H1 (cell line): Measurements from ENCODE around the gene OTOP3. TPM values are rescaled to one million over a fixed set of nuclear protein-coding genes. Genes with fewer than 3 reads are reported as not detected.

Experiments used
- CTCF ChIA-PET: fragments of 300-600 bp; sonication (Branson Sonifier 250); formaldehyde crosslinking; loops from one replicate; lab custom pipeline; 2021; ENCODE audit not compliant: partially characterized antibody; lab: Charles Lee
- POLR2A ChIA-PET: fragments of 300-600 bp; sonication (Branson Sonifier 250); formaldehyde crosslinking; loops from one replicate; lab custom pipeline; 2021; ENCODE audit warnings: inconsistent platforms; ENCODE audit not compliant: partially characterized antibody; lab: Charles Lee
- DNase-seq, 2 experiments: peaks; one replicate each; pipeline versions ENCODE4 v3.0.0 to v3.0.0-alpha.2; 2010 to 2022; ENCODE audit warnings: low spot score in 2 of 2, low read depth in 1 of 2, mixed read lengths in 1 of 2
- FAIRE-seq: peaks from 2 replicates; lab custom pipeline; 2011; peaks lifted over from hg19 to GRCh38; lab: Jason Lieb, UNC
- H2AFZ ChIP-seq: 2 replicates; pipeline ENCODE4 v1.8.1; 2012; ENCODE audit warnings: low read length, inconsistent platforms
- H2AK5ac ChIP-seq: 2 replicates; pipeline ENCODE4 v1.6.1; 2013; ENCODE audit warnings: low read depth, low read length
- H2BK120ac ChIP-seq: replicated peaks from 2 replicates; pipeline ENCODE3; 2013; ENCODE audit warnings: low read depth, low read length, inconsistent platforms
- H2BK12ac ChIP-seq: 2 replicates; pipeline ENCODE4 v1.6.1; 2013; ENCODE audit warnings: low read depth, low read length
- H2BK15ac ChIP-seq: 2 replicates; pipeline ENCODE4 v1.6.1; 2013; ENCODE audit warnings: low read length
- H2BK20ac ChIP-seq: 2 replicates; pipeline ENCODE4 v1.6.1; 2013; ENCODE audit warnings: low read length
- H2BK5ac ChIP-seq: 2 replicates; pipeline ENCODE4 v1.6.1; 2013; ENCODE audit warnings: low read depth, low read length
- H3K14ac ChIP-seq: 2 replicates; pipeline ENCODE4 v1.6.1; 2013; ENCODE audit warnings: inconsistent platforms; ENCODE audit not compliant: insufficient read length
- H3K18ac ChIP-seq: 2 replicates; pipeline ENCODE4 v1.6.1; 2013; ENCODE audit warnings: low read length; ENCODE audit errors: extremely low read depth
- H3K23ac ChIP-seq: 2 replicates; pipeline ENCODE4 v1.6.1; 2013; ENCODE audit warnings: inconsistent platforms; ENCODE audit not compliant: insufficient read length
- H3K23me2 ChIP-seq: 2 replicates; pipeline ENCODE4 v1.6.1; 2013; ENCODE audit warnings: low read depth, low read length
- H3K27ac ChIP-seq: 2 replicates; pipeline ENCODE4 v1.6.1; 2011; ENCODE audit warnings: low read depth, low read length, inconsistent platforms
- H3K27me3 ChIP-seq, 4 experiments: replicated peaks in 1 of 4; 1 replicate in 1 of 4; 2 replicates in 3 of 4; pipeline versions ENCODE4 v1.6.1 to v1.8.1; 2011 to 2013; ENCODE audit warnings: low read length in 3 of 4, mild to moderate bottlenecking in 3 of 4, inconsistent platforms in 2 of 4, mixed read lengths in 2 of 4, moderate library complexity in 1 of 4; ENCODE audit not compliant: control insufficient read depth in 3 of 4, insufficient read depth in 3 of 4; ENCODE audit errors: extremely low read depth in 1 of 4
- H3K36me3 ChIP-seq, 4 experiments: 2 replicates each; pipeline versions ENCODE4 v1.6.1 to v1.8.1; 2011 to 2013; ENCODE audit warnings: mild to moderate bottlenecking in 4 of 4, low read length in 3 of 4, moderate library complexity in 2 of 4, control low read depth in 1 of 4, inconsistent platforms in 1 of 4; ENCODE audit not compliant: insufficient read depth in 4 of 4, control insufficient read depth in 2 of 4
- H3K4ac ChIP-seq: replicated peaks from 2 replicates; pipeline ENCODE3; 2013; ENCODE audit warnings: low read length, low read depth, mixed read lengths, inconsistent platforms; ENCODE audit not compliant: insufficient read length
- H3K4me1 ChIP-seq, 4 experiments: replicated peaks in 1 of 4; 1 replicate in 1 of 4; 2 replicates in 3 of 4; pipeline versions ENCODE4 v1.6.1 to v1.8.1; 2011 to 2013; ENCODE audit warnings: low read length in 3 of 4, inconsistent platforms in 2 of 4, mixed read lengths in 1 of 4; ENCODE audit not compliant: insufficient read depth in 4 of 4, control insufficient read depth in 3 of 4
- H3K4me2 ChIP-seq, 2 experiments: 2 replicates each; pipeline versions ENCODE4 v1.6.1 to v1.8.1; 2011 to 2013; ENCODE audit warnings: low read depth in 2 of 2, low read length in 2 of 2, control low read depth in 1 of 2, inconsistent platforms in 1 of 2, mild to moderate bottlenecking in 1 of 2; ENCODE audit not compliant: insufficient read depth in 1 of 2
- H3K4me3 ChIP-seq, 4 experiments: fragments of 200-600, 300-600 bp in 1 of 4; sonication (generic), shearing (Covaris generic), sonication (Bioruptor Twin) in 1 of 4; 2 replicates each; pipeline versions ENCODE4 v1.5.1 to v1.8.1; 2011 to 2016; ENCODE audit warnings: low read length in 4 of 4, low read depth in 3 of 4, control low read depth in 2 of 4, inconsistent platforms in 2 of 4, mild to moderate bottlenecking in 2 of 4, mixed read lengths in 1 of 4, moderate library complexity in 1 of 4; ENCODE audit not compliant: insufficient read depth in 2 of 4; ENCODE audit errors: extremely low read depth in 1 of 4
- H3K56ac ChIP-seq: replicated peaks from 2 replicates; pipeline ENCODE3; 2013; ENCODE audit warnings: low read depth, mild to moderate bottlenecking, mixed read lengths, low read length, inconsistent platforms; ENCODE audit not compliant: insufficient read length
- H3K79me1 ChIP-seq: 2 replicates; pipeline ENCODE4 v1.6.1; 2013; ENCODE audit warnings: low read depth, low read length, control low read depth
- H3K79me2 ChIP-seq, 2 experiments: 2 replicates each; pipeline versions ENCODE4 v1.6.1 to v1.8.1; 2012 to 2013; ENCODE audit warnings: low read length in 2 of 2, mild to moderate bottlenecking in 2 of 2, inconsistent platforms in 1 of 2; ENCODE audit not compliant: insufficient read depth in 2 of 2, control insufficient read depth in 1 of 2
- H3K9ac ChIP-seq, 4 experiments: replicated peaks in 1 of 4; 1 replicate in 1 of 4; 2 replicates in 3 of 4; pipeline versions ENCODE4 v1.6.1 to v1.8.1; 2011 to 2013; ENCODE audit warnings: low read depth in 3 of 4, low read length in 3 of 4, control low read depth in 2 of 4, mild to moderate bottlenecking in 2 of 4, moderate library complexity in 2 of 4, inconsistent platforms in 1 of 4; ENCODE audit errors: extremely low read depth in 1 of 4
- H3K9me3 ChIP-seq, 2 experiments: 2 replicates each; pipeline versions ENCODE4 v1.6.1 to v1.8.1; 2012 to 2013; ENCODE audit warnings: mild to moderate bottlenecking in 2 of 2, moderate library complexity in 2 of 2, control low read depth in 1 of 2, inconsistent platforms in 1 of 2, low read depth in 1 of 2, low read length in 1 of 2, mixed read lengths in 1 of 2; ENCODE audit not compliant: insufficient read depth in 2 of 2
- H4K20me1 ChIP-seq, 2 experiments: replicated peaks in 1 of 2; 2 replicates each; pipeline versions ENCODE3 to v1.8.1; 2011 to 2013; ENCODE audit warnings: inconsistent platforms in 2 of 2, low read length in 2 of 2, mild to moderate bottlenecking in 1 of 2; ENCODE audit not compliant: insufficient read depth in 2 of 2, control insufficient read depth in 1 of 2
- H4K5ac ChIP-seq: 2 replicates; pipeline ENCODE4 v1.6.1; 2013; ENCODE audit warnings: low read length, low read depth, mixed read lengths, inconsistent platforms; ENCODE audit not compliant: insufficient read length
- H4K8ac ChIP-seq: 2 replicates; pipeline ENCODE4 v1.8.0; 2013; ENCODE audit warnings: mild to moderate bottlenecking, moderate library complexity, low read length, inconsistent platforms; ENCODE audit not compliant: insufficient read depth; ENCODE audit errors: extremely low read depth
- H4K91ac ChIP-seq: replicated peaks from 2 replicates; pipeline ENCODE3; 2013; ENCODE audit warnings: low read length, mixed read lengths, inconsistent platforms; ENCODE audit not compliant: insufficient read length
- CTCF ChIP-seq, 3 experiments: IDR thresholded peaks; 1 replicate in 2 of 3; 2 replicates in 1 of 3; pipeline versions ENCODE4 v1.5.1 to v1.6.1; 2011; ENCODE audit warnings: low read length in 3 of 3, mild to moderate bottlenecking in 3 of 3, inconsistent platforms in 2 of 3, low read depth in 1 of 3, moderate library complexity in 1 of 3; ENCODE audit not compliant: insufficient read depth in 1 of 3; ENCODE audit errors: control extremely low read depth in 1 of 3
- SIN3A ChIP-seq, 2 experiments: IDR thresholded peaks in 1 of 2; conservative IDR thresholded peaks in 1 of 2; 2 replicates each; pipeline ENCODE4 v1.6.1; 2011 to 2012; ENCODE audit warnings: low read length in 2 of 2, improper control_type of control experiment in 1 of 2, low read depth in 1 of 2, mild to moderate bottlenecking in 1 of 2
- WGBS, 2 experiments: shearing (Covaris generic) in 1 of 2; methylation state at CpG; one replicate each; pipeline versions ENCODE4 v1.1.6 to v1.1.7; 2013 to 2015; ENCODE audit warnings: low lambda C conversion rate in 2 of 2, mixed read lengths in 2 of 2, inconsistent platforms in 1 of 2, low coverage in 1 of 2, missing lambda C conversion rate in 1 of 2; ENCODE audit not compliant: insufficient replicate concordance in 2 of 2, insufficient coverage in 1 of 2, insufficient read length in 1 of 2; ENCODE audit errors: extremely low coverage in 1 of 2, missing lambda C conversion rate in 1 of 2; 5-methylcytosine and 5-hydroxymethylcytosine counted together
- polyA plus RNA-seq, 7 experiments: library from polyadenylated mRNA; depleted of rRNA in 3 of 7; stranded (reverse) in 5 of 7; unstranded in 2 of 7; fragments of >200 nt in 5 of 7; fragments of 200-250 nt in 2 of 7; gene quantifications; 1 replicate in 5 of 7; 2 replicates in 1 of 7; 4 replicates in 1 of 7; pipeline versions ENCODE4 v1.2.1 to v1.2.3, GENCODE V29; 2011 to 2013; ENCODE audit warnings: missing spikeins in 2 of 7, mixed read lengths in 2 of 7
- total RNA-seq: library from RNA; stranded (reverse); fragmentation: NEBNext Ultra II Directional; extraction: Animal tissue kit (Norgen Biotek cat#: 25700); gene quantifications from 2 replicates; pipeline ENCODE4 v1.2.1, GENCODE V29; 2021

OTOP3 gene
- total and polyA plus RNA-seq, 2 of the 8 experiments (the other 6 are each of a cell fraction or from before 2014, with no cell fraction given) = 0.05 TPM; not detected in 1

DNA sequence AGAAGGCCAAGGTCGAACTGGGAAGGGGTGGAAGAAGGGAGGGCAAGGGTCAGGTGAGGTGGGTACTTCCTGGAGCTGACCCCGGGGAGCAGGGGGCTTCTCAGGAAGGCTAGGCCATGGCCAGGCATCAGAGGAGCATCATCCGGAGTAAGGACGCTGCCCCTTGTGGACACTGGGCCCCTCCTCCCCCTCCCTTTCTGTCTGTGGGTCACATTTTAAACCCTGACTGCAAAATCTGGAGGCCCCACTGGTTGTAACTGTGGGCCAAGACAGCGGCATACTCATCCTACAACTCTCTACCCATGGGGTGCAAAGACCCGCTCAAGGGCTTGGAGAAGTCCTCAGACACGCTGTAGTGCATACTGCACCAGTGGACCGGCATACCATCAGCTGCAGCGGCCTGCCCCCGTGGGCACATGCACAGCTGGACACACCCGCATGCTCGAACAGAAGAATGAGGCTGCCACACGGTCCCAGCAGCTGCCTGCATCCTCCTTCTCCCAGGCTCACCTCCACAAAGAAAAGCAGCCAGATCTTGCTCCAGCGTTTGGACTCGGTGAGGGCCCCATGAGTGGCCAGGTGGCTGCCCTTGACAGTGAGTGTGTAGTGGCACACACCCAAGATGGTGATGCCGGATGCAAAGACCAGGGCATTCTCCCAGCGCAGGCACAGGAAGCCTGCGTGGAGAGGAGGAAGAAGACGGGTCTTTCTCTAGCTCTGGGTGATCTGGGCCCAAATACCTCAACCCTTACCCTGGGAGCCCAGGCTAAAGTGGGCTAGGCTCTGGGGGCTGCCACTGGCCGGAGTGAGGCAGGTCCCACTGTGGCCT lies 43.5 kb upstream of the OTOP3 start:
- Histone ChIP-seq H3K9me3 (no peaks in the 10 kb centered on the region), H2BK15ac (0 out of 2 replicates have a peak overlapping the region, but pooled peaks have one; percentile 29), H4K5ac (no peak overlapping the region), H3K4me2 (peak overlapping the region; percentile 72 to 99; a peak in 3 of 4 replicates), H2BK5ac (no peak overlapping the region), H2BK20ac (no peak overlapping the region), H3K9ac (no peak overlapping the region), H3K4ac (no peak overlapping the region), H3K4me1 (peaks cover 0 to 10% (median 4%) of the 10 kb centered on the region in 4 experiments; a peak in 4 of 7 replicates), H3K14ac (no peak overlapping the region), H3K18ac (no peak overlapping the region), H3K27ac (no peak overlapping the region), H3K36me3 (no peaks in the 10 kb centered on the region), H4K20me1 (peaks cover 0 to 2% of the 10 kb centered on the region in 2 experiments), H2AFZ (no peak overlapping the region), H3K79me2 (no peaks in the 10 kb centered on the region), H2BK120ac (no peak overlapping the region), H2AK5ac (no peak overlapping the region), H3K23ac (no peak overlapping the region), H3K23me2 (peaks cover 13% of the 10 kb centered on the region), H4K91ac (no peak overlapping the region), H3K56ac (no peak overlapping the region), H3K27me3 (peaks cover 16 to 43% (median 37%) of the 10 kb centered on the region in 4 experiments; a peak in 6 of 7 replicates), H3K4me3 (0 out of 8 replicates have a peak overlapping the region, but pooled peaks of 1 of the 4 experiments have one; percentile 75), H4K8ac (no peak overlapping the region), H2BK12ac (peak overlapping the region; percentile 39; the same call in 1 of the 2 replicates), H3K79me1 (no peaks in the 10 kb centered on the region)
- FAIRE-seq (no peak), DNase-seq (no peak)
- POLR2A ChIA-PET = interaction anchor here (1.1 to 1.8 kb wide), 5 partner anchors 14 to 120 kb away, joined by 3 to 5 read pairs (median 4); partner anchors contain the start of gene MRPL58
- TF ChIP-seq CTCF (IDR thresholded peaks at IDR 0.05; ENCODE audit: control extremely low read depth in 1 of 3, insufficient read depth in 1 of 3, low read depth in 1 of 3, low read length in 3 of 3) = peak in 2 of 3 experiments; percentile 6 to 30; a peak in 2 of 4 replicates
- TF ChIP-seq SIN3A (conservative IDR thresholded peaks at IDR 0.05 in 1 of 2, IDR thresholded peaks at IDR 0.05 in 1 of 2; ENCODE audit: low read depth in 1 of 2, low read length in 2 of 2) = no peak
- CTCF ChIA-PET = interaction anchor here (0.7 to 3.4 kb wide), 6 partner anchors 11 to 147 kb away, joined by 3 to 12 read pairs (median 4); no protein-coding TSS in a partner anchor
- 76% methylated on average over 19 of the region's 20 CpGs; no CpG with 5 or more reads in 1 of the 2 experiments for WGBS, 2 experiments
